GM21423 (cell line): ENCODE results near the gene MYL4.
"Not testable (repeated sequence)": the region's sequence is repeated elsewhere in the genome, so short reads cannot be mapped to it uniquely, and the experiment has no call there.

Experiments
- ATAC-seq: cut with Tn5 transposase; IDR thresholded peaks from one replicate; pipeline ENCODE4 v1.9.1; 2021; ENCODE audit warnings: mild to moderate bottlenecking, moderate library complexity; ENCODE audit not compliant: unreplicated experiment

The MYL4 gene

DNA sequence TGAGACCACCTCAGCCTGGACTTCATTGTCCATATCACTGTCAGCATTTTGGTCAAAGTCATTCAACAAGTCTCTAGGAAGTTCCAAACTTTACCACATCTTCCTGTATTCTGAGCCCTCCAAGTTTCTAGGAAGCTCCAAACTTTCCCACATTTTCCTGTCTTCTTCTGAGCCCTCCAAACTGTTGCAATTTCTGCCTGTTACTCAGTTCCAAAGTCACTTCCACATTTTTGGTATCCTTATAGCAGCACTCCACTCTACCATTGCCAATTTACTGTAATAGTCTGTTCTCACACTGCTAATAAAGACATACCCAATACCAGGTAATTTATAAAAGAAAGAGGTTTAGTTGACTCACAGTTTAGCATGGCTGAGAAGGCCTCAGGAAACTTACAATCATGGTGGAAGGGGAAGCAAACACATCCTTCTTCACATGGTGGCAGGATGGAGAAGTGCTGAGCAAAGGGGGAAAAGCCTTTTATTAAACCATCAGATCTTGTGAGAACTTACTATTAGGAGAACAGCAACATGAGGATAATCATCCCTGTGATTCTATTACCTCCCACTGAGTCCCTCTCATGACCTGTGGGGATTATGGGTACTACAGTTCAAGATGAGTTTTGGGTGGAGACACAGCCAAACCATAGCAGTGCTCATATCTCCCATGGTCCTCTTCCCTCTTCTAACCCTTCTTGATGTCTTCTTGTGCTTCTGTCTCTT is 60.6 kb downstream of the MYL4 start:
- not testable (repeated sequence) for ATAC-seq

DNA sequence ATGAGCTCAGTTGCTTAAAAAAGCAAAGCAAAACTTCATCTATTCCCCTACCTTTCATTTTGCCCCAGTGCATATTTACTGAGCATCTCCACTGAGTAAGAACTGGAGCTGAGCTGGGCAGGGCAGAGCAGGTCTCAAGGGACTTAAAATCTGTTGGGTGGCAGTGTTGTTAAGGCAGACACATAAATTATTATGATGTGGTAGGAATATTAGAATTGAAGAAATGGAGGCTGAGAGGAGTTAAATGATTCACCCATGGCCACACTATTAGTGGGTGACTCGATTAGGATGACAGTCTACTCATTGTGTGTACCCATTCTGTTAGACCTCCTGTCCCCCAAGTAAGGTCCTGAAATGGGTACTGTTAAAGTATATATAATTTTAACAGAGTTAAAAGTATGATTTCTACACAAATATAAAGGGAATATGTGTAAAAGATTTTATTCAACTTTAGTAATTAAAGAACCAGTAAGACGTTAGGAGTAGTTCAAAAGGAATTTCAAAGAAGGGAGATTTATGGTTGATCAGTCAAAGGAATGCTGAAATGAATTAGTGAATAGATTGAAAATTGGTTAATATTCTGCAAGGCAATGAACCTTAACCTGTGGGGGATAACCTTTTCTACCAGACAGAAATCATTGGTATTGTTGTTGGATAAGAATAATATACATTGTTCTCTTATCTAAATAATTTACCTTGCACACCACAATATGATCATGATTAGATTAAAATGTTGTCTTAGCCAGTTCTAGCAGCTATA is 62.0 kb downstream of the MYL4 start:
- ATAC-seq = no peak

DNA sequence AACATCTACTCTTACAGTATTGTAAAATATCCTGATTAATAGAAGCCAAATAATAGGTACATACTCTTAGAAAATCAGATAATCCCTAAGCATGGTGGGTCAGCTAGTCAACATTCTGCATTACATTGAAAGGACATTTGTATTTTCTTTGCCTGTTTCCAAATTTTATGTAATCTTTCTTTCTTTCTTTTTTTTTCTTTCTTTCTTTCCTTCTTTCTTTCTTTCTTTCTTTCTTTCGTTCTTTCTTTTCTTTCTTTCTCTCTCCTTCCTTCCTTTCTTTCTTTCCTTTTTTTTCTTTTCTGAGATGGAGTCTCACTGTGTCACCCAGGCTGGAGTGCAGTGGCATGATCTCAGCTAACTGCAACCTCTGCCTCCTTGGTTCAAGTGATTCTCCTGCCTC is 63.3 kb downstream of the MYL4 start:
- ATAC-seq = no peak

DNA sequence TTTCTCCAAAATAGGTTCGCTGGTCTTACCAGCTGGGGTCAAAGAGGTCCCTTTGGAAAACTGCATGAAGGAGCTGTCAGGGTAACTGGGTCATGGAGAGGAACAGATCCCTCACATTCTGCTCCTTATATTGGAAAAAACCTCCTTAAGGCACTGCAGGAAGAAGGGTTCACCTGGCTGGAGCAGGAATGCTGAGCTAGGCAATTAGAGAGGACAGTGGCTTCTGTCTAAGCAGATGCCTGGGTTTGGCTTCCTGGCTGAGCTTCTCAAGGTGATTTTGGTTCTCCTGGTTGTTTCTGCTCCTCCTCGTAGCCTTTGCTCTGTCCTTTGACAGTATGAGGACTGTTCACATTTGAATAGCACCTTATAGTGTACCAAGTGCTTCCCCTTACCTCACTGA is 64.1 kb downstream of the MYL4 start:
- ATAC-seq = no peak
